HG03108 (cell line): ENCODE measurements around the gene SPP1.
"Not testable (repeated sequence)": the region's sequence is repeated elsewhere in the genome, so short reads cannot be mapped to it uniquely, and the experiment has no call there.

Experiments used
- ATAC-seq: cut with Tn5 transposase; IDR thresholded peaks from one replicate; pipeline ENCODE4 v1.9.1; 2021; ENCODE audit warnings: moderate library complexity; ENCODE audit not compliant: unreplicated experiment

The SPP1 gene

GRCh38 chr4:88017516-88018297 is 42.2 kb downstream of the SPP1 start:
- ATAC-seq, result no peak

- ATAC-seq, result no peak
Measured at GRCh38 chr4:88018466-88018865, 43.0 kb downstream of the SPP1 start.

GRCh38 chr4:88021824-88022223 is 46.3 kb downstream of the SPP1 start:
- no peak for ATAC-seq

- ATAC-seq, result no peak
Measured at GRCh38 chr4:88022289-88022688, 46.8 kb downstream of the SPP1 start.

GRCh38 chr4:88025868-88026661 is 50.6 kb downstream of the SPP1 start:
- ATAC-seq, result not testable (repeated sequence)

GRCh38 chr4:88027611-88028608 is 52.4 kb downstream of the SPP1 start:
- no peak for ATAC-seq

GRCh38 chr4:88028946-88029345 is 53.4 kb downstream of the SPP1 start:
- no peak for ATAC-seq

- no peak for ATAC-seq
Measured at GRCh38 chr4:88029556-88029955, 54.0 kb downstream of the SPP1 start.

GRCh38 chr4:88030565-88031310 is 55.2 kb downstream of the SPP1 start:
- no peak for ATAC-seq
